Spleen (tissue), 3 donors: Measurements from ENCODE around the gene IPCEF1.

Source experiments
- POLR2A ChIP-seq, 3 donors: fragments of 450-650 bp; IDR thresholded peaks; one replicate each; pipeline ENCODE4 v1.5.1; 2017; ENCODE audit warnings: antibody characterized with exemption in 3 of 3, mild to moderate bottlenecking in 1 of 3
- POLR2AphosphoS5 ChIP-seq, 3 donors: sonication (generic); formaldehyde crosslinking; IDR thresholded peaks; one replicate each; pipeline ENCODE4 v1.5.1; 2017; ENCODE audit warnings: antibody characterized with exemption in 3 of 3

DNA sequence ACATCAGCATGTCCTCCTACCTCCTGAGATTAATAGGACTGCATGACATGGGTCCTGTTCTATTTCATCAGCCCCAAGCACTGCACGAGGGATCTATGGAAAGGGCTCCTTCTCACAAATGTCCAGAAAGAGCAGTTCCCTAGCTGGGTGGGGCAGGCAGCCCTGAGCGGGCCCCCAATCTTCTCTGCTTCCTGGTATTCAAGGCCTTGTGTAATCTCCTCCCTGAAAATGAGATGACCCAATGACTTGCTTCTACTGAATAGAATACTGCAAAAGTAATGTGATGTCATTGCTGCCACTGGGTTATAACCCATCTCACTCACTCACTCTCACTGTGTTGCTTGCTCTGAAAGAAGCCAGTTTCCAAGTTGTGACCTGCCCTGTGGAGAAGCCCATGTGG lies 191.1 kb downstream of the IPCEF1 start:
- TF ChIP-seq POLR2A (IDR thresholded peaks at IDR 0.05) = no peak
- TF ChIP-seq POLR2AphosphoS5 (IDR thresholded peaks at IDR 0.05) = no peak
